GM21447 (cell line): ENCODE measurements around the gene C20orf141.
"Not testable (repeated sequence)": the region's sequence is repeated elsewhere in the genome, so short reads cannot be mapped to it uniquely, and the experiment has no call there.

Source experiments
- ATAC-seq: cut with Tn5 transposase; IDR thresholded peaks from one replicate; pipeline ENCODE4 v1.9.1; 2021; ENCODE audit not compliant: unreplicated experiment

C20orf141 gene

GRCh38 chr20:2814587-2815051 lies at the start of gene C20orf141:
Gene C20orf141 (plus strand): TSS chr20:2814987. CDS start chr20:2815185, 198 bp downstream.
- no peak for ATAC-seq

GRCh38 chr20:2767768-2768631 lies 46.8 kb upstream of the C20orf141 start:
- no peak for ATAC-seq

- ATAC-seq, result no peak
These were observed 46.2 kb upstream of the C20orf141 start for GRCh38 chr20:2768632-2769015.

- not testable (repeated sequence) for ATAC-seq
These were observed 44.7 kb upstream of the C20orf141 start for GRCh38 chr20:2770091-2770490.

GRCh38 chr20:2771631-2772080 lies 43.1 kb upstream of the C20orf141 start:
- ATAC-seq, result no peak

GRCh38 chr20:2773812-2774211 lies 41.0 kb upstream of the C20orf141 start:
- ATAC-seq, result no peak

GRCh38 chr20:2775139-2775538 lies 39.6 kb upstream of the C20orf141 start:
- ATAC-seq, result no peak

- no peak for ATAC-seq
These were observed 36.0 kb upstream of the C20orf141 start for GRCh38 chr20:2778602-2779321.

GRCh38 chr20:2780948-2781347 lies 33.8 kb upstream of the C20orf141 start:
- no peak for ATAC-seq

- ATAC-seq, result no peak
These were observed 30.8 kb upstream of the C20orf141 start for GRCh38 chr20:2783908-2784566.

- ATAC-seq, result no peak
These were observed 21.3 kb upstream of the C20orf141 start for GRCh38 chr20:2793471-2793870.

- no peak for ATAC-seq
These were observed 20.5 kb upstream of the C20orf141 start for GRCh38 chr20:2794202-2794748.

GRCh38 chr20:2794866-2795447 lies 19.8 kb upstream of the C20orf141 start:
- no peak for ATAC-seq

GRCh38 chr20:2795451-2795850 lies 19.3 kb upstream of the C20orf141 start:
- no peak for ATAC-seq

- no peak for ATAC-seq
These were observed 18.7 kb upstream of the C20orf141 start for GRCh38 chr20:2796011-2796660.

GRCh38 chr20:2797136-2797983 lies 17.4 kb upstream of the C20orf141 start:
- no peak for ATAC-seq

GRCh38 chr20:2798095-2798805 lies 16.5 kb upstream of the C20orf141 start:
- no peak for ATAC-seq

- no peak for ATAC-seq
These were observed 16.0 kb upstream of the C20orf141 start for GRCh38 chr20:2798814-2799213.

- no peak for ATAC-seq
These were observed 15.5 kb upstream of the C20orf141 start for GRCh38 chr20:2799271-2799670.
